ENCODE results near the gene BRINP3. TPM values are rescaled to one million over a fixed set of nuclear protein-coding genes. Genes with fewer than 3 reads are reported as not detected.

The BRINP3 gene
- total and polyA plus RNA-seq, 2 experiments from 2014 or later: not detected

DNA sequence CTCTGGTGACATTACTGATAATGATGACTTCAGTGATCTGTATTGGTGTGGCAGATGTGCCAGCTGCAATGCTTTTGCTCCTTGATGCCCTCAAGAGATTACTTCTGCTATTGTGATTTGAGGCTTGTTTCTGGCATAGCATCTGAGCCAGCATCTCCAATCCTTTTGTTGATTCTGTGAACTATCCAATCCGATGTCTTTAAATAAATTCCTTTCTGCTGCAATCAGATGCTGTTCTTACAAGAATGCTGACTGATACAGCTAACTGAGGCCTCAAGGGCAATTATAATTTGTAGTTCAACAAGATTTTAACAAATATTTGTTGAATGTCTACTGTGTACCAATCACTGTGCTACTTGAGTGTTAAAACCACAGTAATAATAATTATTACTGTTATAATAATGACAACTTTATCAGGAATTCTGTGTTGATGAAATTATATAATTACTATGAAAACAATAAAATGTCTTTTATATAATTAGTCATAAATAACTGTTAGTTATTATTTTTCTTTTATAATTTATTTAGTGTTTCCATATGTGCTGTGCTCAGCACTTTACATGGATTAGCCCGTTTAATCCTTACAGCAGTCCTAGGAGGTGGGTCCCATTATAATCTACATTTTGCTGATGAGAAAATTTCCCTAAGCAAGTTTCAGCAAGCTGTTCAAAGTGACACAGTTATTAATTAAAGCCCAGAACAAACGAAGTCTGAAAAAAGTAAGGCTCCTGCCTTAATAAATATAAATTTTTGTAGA, 308.2 kb downstream of the BRINP3 start:
- H3K4me2 ChIP-seq: no peak overlapping the region
- peak; percentile 11 for DNase-seq (ENCODE audit: low spot score)
- 0 out of 2 replicates have a peak, but pooled peaks cover 3% of the 10 kb centered on the region for H3K9me2 ChIP-seq (ENCODE audit: insufficient read depth)

More for the DNA sequence above, 308.2 kb downstream of the BRINP3 start:
- Histone ChIP-seq H3K4me3 (no peak overlapping the region), H2AFZ (no peak overlapping the region), H3K27me3 (ENCODE audit: insufficient read depth) (no peaks in the 10 kb centered on the region), H3K4me1 (ENCODE audit: insufficient read depth) (no peaks in the 10 kb centered on the region), H4K20me1 (replicated peaks; ENCODE audit: insufficient read depth) (no peaks in the 10 kb centered on the region), H3K79me2 (replicated peaks; ENCODE audit: insufficient read depth) (no peaks in the 10 kb centered on the region), H3K36me3 (ENCODE audit: insufficient read depth) (no peaks in the 10 kb centered on the region), H3F3A (replicated peaks; ENCODE audit: low read depth) (no peaks in the 10 kb centered on the region), H3K27ac (ENCODE audit: low read depth) (no peak overlapping the region)
- ATAC-seq: no peak
- H3K9me3 Mint-ChIP-seq: no peaks in the 10 kb centered on the region
- H3K36me3 Mint-ChIP-seq (ENCODE audit: low read depth): no peaks in the 10 kb centered on the region
- no peaks in the 10 kb centered on the region for H3K27me3 Mint-ChIP-seq (ENCODE audit: insufficient read depth, low read depth, poor library complexity)
- no peaks in the 10 kb centered on the region for H3K4me1 Mint-ChIP-seq
- no peak overlapping the region for H3K27ac Mint-ChIP-seq
- no peak for TF ChIP-seq JUNB (IDR thresholded peaks at IDR 0.05; ENCODE audit: unreplicated experiment)
- TF ChIP-seq, protein P1, sequence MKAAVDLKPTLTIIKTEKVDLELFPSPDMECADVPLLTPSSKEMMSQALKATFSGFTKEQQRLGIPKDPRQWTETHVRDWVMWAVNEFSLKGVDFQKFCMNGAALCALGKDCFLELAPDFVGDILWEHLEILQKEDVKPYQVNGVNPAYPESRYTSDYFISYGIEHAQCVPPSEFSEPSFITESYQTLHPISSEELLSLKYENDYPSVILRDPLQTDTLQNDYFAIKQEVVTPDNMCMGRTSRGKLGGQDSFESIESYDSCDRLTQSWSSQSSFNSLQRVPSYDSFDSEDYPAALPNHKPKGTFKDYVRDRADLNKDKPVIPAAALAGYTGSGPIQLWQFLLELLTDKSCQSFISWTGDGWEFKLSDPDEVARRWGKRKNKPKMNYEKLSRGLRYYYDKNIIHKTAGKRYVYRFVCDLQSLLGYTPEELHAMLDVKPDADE (IDR thresholded peaks at IDR 0.05): no peak
- no peak for TF ChIP-seq NANOG (IDR thresholded peaks at IDR 0.05; ENCODE audit: borderline replicate concordance)
- no peak for TF ChIP-seq CREB1 (CRISPR knock-in tag; IDR thresholded peaks at IDR 0.05; ENCODE audit: low read depth)
- TF ChIP-seq EZH2phosphoT487 (IDR thresholded peaks at IDR 0.05; ENCODE audit: unreplicated experiment): no peak
- no peak for TF ChIP-seq POLR2AphosphoS5 (IDR thresholded peaks at IDR 0.05; ENCODE audit: low read depth)
- TF ChIP-seq, protein P2, sequence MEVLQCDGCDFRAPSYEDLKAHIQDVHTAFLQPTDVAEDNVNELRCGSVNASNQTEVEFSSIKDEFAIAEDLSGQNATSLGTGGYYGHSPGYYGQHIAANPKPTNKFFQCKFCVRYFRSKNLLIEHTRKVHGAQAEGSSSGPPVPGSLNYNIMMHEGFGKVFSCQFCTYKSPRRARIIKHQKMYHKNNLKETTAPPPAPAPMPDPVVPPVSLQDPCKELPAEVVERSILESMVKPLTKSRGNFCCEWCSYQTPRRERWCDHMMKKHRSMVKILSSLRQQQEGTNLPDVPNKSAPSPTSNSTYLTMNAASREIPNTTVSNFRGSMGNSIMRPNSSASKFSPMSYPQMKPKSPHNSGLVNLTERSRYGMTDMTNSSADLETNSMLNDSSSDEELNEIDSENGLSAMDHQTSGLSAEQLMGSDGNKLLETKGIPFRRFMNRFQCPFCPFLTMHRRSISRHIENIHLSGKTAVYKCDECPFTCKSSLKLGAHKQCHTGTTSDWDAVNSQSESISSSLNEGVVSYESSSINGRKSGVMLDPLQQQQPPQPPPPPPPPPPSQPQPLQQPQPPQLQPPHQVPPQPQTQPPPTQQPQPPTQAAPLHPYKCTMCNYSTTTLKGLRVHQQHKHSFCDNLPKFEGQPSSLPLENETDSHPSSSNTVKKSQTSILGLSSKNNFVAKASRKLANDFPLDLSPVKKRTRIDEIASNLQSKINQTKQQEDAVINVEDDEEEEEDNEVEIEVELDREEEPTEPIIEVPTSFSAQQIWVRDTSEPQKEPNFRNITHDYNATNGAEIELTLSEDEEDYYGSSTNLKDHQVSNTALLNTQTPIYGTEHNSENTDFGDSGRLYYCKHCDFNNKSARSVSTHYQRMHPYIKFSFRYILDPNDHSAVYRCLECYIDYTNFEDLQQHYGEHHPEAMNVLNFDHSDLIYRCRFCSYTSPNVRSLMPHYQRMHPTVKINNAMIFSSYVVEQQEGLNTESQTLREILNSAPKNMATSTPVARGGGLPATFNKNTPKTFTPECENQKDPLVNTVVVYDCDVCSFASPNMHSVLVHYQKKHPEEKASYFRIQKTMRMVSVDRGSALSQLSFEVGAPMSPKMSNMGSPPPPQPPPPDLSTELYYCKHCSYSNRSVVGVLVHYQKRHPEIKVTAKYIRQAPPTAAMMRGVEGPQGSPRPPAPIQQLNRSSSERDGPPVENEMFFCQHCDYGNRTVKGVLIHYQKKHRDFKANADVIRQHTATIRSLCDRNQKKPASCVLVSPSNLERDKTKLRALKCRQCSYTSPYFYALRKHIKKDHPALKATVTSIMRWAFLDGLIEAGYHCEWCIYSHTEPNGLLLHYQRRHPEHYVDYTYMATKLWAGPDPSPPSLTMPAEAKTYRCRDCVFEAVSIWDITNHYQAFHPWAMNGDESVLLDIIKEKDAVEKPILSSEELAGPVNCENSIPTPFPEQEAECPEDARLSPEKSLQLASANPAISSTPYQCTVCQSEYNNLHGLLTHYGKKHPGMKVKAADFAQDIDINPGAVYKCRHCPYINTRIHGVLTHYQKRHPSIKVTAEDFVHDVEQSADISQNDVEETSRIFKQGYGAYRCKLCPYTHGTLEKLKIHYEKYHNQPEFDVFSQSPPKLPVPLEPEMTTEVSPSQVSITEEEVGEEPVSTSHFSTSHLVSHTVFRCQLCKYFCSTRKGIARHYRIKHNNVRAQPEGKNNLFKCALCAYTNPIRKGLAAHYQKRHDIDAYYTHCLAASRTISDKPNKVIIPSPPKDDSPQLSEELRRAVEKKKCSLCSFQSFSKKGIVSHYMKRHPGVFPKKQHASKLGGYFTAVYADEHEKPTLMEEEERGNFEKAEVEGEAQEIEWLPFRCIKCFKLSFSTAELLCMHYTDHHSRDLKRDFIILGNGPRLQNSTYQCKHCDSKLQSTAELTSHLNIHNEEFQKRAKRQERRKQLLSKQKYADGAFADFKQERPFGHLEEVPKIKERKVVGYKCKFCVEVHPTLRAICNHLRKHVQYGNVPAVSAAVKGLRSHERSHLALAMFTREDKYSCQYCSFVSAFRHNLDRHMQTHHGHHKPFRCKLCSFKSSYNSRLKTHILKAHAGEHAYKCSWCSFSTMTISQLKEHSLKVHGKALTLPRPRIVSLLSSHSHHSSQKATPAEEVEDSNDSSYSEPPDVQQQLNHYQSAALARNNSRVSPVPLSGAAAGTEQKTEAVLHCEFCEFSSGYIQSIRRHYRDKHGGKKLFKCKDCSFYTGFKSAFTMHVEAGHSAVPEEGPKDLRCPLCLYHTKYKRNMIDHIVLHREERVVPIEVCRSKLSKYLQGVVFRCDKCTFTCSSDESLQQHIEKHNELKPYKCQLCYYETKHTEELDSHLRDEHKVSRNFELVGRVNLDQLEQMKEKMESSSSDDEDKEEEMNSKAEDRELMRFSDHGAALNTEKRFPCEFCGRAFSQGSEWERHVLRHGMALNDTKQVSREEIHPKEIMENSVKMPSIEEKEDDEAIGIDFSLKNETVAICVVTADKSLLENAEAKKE (CRISPR knock-in tag; IDR thresholded peaks at IDR 0.05): no peak
- no peak for TF ChIP-seq ZNF331 (CRISPR knock-in tag; IDR thresholded peaks at IDR 0.05; ENCODE audit: low read depth)
- TF ChIP-seq, protein P3, sequence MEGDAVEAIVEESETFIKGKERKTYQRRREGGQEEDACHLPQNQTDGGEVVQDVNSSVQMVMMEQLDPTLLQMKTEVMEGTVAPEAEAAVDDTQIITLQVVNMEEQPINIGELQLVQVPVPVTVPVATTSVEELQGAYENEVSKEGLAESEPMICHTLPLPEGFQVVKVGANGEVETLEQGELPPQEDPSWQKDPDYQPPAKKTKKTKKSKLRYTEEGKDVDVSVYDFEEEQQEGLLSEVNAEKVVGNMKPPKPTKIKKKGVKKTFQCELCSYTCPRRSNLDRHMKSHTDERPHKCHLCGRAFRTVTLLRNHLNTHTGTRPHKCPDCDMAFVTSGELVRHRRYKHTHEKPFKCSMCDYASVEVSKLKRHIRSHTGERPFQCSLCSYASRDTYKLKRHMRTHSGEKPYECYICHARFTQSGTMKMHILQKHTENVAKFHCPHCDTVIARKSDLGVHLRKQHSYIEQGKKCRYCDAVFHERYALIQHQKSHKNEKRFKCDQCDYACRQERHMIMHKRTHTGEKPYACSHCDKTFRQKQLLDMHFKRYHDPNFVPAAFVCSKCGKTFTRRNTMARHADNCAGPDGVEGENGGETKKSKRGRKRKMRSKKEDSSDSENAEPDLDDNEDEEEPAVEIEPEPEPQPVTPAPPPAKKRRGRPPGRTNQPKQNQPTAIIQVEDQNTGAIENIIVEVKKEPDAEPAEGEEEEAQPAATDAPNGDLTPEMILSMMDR (conservative IDR thresholded peaks at IDR 0.05; ENCODE audit: low read depth in 2 of 2): no peak
- no peak for TF ChIP-seq EZH2 (IDR thresholded peaks at IDR 0.05; ENCODE audit: low read depth, unreplicated experiment)
- TF ChIP-seq STAT1 (IDR thresholded peaks at IDR 0.05; ENCODE audit: unreplicated experiment): no peak
- TF ChIP-seq, protein P4, sequence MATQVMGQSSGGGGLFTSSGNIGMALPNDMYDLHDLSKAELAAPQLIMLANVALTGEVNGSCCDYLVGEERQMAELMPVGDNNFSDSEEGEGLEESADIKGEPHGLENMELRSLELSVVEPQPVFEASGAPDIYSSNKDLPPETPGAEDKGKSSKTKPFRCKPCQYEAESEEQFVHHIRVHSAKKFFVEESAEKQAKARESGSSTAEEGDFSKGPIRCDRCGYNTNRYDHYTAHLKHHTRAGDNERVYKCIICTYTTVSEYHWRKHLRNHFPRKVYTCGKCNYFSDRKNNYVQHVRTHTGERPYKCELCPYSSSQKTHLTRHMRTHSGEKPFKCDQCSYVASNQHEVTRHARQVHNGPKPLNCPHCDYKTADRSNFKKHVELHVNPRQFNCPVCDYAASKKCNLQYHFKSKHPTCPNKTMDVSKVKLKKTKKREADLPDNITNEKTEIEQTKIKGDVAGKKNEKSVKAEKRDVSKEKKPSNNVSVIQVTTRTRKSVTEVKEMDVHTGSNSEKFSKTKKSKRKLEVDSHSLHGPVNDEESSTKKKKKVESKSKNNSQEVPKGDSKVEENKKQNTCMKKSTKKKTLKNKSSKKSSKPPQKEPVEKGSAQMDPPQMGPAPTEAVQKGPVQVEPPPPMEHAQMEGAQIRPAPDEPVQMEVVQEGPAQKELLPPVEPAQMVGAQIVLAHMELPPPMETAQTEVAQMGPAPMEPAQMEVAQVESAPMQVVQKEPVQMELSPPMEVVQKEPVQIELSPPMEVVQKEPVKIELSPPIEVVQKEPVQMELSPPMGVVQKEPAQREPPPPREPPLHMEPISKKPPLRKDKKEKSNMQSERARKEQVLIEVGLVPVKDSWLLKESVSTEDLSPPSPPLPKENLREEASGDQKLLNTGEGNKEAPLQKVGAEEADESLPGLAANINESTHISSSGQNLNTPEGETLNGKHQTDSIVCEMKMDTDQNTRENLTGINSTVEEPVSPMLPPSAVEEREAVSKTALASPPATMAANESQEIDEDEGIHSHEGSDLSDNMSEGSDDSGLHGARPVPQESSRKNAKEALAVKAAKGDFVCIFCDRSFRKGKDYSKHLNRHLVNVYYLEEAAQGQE (IDR thresholded peaks at IDR 0.05; ENCODE audit: unreplicated experiment): no peak
- no peak overlapping the region for H3K4me3 Mint-ChIP-seq
